GM18519 (cell line): ENCODE results near the gene PLBD2.

Experiments
- ATAC-seq: cut with Tn5 transposase; IDR thresholded peaks from one replicate; pipeline ENCODE4 v1.9.1; 2021; ENCODE audit warnings: mild to moderate bottlenecking, moderate library complexity; ENCODE audit not compliant: unreplicated experiment, low FRiP score

The PLBD2 gene

DNA sequence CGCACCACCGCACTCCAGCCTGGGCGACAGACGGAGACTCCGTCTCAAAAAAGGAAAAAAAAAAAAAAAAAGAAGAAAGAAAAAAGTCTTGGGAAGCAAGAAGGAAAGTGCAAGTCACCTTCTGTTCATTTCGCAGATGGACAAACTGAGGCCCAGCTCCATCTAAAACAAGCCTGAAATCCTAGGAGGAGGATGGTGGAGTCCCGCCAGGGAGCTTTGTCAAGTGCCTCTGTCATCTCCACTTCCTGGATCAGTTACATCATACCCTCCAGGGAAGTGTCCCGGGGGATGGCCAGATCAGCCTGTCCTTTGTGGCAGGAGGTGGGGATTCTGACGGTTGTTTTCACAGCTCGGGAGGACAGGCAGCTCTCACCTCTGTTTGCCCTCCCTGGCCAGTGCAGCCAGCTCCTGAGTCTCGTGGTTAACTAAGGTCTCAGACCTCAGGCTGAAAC, 55.1 kb downstream of the PLBD2 start:
- ATAC-seq = no peak

DNA sequence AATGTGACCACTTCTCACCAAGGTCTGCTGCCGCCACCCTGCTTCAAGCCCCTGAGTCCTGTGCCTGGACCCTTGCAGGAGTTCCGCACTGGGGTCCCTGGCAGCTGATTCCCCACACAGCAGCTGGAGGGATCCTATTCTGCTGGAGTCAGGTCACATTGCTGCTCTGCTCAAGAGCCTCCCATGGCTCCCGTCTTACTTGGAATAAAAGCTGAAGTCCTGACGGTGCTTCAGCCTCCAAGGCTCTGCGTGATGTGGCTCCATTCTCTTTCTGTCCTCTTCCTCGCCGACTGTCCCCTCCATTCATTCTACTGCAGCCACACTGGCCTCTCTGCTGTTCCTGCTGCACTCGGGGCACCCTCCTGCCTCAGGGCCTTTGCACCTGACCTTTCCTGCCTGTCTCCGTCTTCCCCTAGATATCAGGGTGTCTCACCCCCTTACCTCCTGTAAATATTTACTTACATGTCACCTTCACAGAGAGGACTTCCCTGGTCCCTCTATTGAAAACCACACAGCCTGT, 56.2 kb downstream of the PLBD2 start:
- no peak for ATAC-seq

DNA sequence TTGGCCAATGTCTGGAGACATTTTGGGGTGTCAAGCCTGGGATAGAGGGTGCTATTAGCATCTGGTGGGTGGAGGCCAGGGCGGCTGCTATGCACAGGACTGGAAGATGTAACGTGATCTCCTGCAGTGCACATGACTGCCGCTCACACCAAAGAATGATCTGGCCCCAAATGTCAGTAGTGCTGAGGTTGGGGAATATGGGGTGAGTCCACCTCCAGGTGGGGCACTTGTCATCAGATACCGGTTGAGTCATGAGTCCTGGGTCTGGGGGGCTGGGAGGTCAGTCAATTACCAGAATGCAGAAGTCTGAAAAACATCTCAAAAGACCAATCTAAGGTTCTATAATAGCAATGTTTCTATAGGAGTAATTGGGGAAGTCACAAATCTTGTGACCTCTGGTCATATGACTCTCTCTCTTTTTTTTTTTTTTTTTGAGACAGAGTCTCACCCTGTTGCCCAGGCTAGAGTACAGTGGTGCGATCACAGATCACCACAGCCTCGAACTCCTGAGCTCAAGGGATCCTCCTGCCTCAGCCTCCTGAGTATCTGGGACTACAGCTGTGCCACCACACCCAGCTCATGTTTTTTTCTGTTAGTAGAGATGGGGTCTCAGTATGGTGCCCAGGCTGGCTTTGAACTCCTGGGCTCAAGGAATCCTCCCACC, 57.8 kb downstream of the PLBD2 start:
- no peak for ATAC-seq

DNA sequence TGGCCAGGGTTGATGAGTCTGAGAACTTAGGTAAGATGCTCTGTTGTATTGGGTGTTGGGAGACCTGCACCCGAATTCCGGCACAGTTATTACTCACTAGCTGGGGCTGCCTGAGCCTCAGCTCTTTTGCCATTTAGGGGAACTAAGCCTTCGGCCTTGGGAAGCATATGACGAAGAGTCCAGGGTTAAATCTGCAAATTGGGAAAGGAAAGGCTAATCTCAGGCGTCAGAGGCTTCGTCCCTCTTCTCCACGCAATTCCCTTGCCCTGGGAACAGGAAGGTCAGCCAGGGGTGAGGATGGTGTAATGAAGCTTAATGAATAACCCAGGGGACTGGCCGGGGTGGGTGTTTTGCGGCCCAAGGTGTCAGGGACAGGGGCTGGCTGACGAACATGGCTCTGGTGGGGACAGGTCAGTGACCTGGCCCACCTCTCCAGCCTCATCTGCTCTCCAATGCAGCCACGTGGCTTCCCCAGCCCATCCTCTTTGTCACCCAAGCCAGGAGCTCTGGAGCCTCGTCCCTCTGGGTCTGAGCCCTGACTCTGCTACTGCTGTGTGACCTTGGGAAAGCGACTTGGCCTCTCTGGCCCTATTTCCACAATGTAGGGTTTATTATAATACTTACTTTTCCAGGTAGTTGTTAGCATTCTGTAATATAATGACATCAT, 60.0 kb downstream of the PLBD2 start:
- ATAC-seq = no peak

DNA sequence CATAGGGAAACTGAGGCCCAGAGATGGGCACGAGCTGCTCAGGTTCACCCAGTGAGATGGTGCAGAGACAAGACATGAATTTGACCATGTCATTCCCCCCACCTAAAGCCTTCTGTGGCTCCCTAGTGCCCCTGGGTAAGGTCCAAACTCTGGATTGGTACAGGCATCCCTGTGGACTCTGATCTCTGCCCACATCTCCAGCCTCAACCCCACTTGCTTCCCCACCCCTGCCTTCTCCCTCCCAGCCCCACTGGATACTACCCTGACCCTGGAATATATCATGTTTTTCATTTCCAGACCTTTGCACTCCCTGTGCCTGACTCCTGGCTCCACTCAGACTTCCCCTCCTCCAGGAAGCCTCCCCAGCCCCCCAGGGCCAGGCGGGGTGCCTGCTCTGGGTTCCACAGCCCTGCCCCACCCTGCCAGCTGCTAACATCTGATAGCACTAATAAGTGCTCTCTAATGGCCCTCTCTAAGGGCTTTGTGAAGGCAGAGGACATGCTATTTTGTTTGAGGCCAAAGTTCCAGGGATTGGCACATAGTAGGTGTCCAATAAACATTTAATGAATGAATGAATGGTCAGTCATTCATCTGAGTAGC, 62.7 kb downstream of the PLBD2 start:
- no peak for ATAC-seq

DNA sequence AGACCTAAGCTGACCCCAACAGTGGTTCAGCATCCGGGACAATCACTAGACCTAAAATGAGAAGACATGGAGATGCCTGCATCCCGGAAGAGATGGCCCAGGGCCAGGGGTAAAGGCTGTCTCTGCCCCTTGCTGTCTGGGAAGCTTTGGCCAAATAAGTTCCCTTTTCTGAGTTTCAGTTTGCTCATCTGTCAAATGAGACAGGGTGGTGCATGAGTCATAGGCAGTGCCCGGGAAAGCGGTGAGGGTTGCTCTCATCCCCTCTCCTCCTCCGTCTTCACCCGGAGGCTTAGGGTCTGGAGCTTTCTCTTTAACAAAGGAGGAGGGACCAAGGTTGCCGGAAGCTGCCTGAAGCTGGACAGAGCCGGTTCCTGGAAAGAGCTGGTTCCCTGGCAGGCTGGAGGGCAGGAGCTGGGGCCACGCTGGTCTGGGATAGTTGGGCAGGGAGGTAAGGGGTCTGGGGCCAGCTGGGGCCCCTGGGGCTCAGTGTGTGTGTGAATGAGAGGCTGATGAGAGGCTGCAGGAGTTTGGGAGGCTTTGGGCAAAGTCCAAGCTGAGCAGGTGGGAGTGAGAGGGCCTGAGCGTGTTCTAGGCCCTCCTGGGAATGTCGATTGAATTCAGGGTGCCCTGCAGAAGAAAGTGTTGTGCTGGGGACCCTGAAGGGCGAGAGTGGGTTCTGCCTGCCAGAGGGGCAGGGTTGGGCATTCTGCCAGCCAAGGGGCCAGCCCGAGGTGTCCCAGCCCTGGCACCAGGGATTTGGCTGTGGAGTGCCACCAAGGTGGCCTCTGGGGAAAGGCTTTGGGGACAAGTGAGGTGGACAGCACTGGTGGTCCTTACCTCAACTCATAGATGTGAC, 63.9 kb downstream of the PLBD2 start, which contains the start of gene SDSL:
SDSL (plus strand) TSS at position 351 of the 856 bp plus-strand sequence. CDS start 5,603 bp downstream, outside the sequence.
- ATAC-seq = peak; percentile 82

DNA sequence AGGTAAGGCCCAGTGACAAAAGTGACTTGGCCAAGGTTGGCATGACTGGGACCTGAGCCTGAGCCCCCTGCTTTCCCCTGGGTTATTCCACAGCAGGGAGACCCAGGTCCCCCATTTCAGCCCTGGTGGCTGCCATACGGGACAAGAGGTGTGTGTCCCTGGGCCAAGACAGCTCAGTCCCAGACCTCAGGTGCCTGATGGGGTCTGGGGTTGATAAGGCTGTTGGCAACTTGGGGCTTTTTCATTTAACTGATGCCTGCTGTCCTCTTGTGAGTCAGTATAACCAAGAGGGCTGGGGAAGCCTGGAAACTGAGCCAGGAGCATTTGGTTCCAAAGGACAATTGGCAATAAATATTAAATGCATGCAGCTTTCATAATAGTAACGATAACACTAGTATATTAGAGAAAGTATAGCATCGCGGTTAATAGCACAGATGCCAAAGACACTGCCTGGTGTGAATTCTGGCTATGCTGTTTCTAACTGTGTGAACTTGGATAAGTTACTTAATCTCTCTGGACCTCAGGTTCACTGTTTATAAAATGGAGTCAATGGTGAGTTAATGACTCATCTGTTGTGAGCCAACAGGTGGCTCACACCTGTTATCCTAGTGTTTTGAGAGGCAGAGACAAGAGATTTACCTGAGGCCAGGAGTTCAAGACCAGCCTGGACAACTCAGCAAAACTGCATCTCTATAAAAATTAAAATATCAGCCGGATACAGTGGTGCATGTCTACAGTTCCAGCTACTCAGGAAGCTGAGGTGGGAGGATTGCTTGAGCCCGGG, 64.7 kb downstream of the PLBD2 start:
- ATAC-seq = no peak

DNA sequence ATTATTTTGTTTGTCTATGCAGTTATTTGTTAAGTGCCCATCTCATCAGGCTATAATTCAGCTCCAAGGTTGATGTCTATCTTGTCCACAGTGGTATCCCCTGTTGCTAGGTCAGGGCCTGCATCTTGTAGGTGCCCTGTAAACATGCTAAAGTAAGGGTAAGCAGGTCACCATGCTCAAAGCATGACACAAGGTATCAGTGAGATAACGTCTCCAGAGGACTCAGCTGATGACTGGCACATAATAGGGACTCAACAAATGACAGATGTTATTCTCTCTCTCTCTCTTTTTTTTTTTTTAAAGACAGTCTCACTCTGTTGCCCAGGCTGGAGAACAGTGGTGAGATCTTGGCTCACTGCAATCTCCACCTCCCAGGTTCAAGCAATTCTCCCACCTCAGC, 66.1 kb downstream of the PLBD2 start:
- ATAC-seq = no peak

DNA sequence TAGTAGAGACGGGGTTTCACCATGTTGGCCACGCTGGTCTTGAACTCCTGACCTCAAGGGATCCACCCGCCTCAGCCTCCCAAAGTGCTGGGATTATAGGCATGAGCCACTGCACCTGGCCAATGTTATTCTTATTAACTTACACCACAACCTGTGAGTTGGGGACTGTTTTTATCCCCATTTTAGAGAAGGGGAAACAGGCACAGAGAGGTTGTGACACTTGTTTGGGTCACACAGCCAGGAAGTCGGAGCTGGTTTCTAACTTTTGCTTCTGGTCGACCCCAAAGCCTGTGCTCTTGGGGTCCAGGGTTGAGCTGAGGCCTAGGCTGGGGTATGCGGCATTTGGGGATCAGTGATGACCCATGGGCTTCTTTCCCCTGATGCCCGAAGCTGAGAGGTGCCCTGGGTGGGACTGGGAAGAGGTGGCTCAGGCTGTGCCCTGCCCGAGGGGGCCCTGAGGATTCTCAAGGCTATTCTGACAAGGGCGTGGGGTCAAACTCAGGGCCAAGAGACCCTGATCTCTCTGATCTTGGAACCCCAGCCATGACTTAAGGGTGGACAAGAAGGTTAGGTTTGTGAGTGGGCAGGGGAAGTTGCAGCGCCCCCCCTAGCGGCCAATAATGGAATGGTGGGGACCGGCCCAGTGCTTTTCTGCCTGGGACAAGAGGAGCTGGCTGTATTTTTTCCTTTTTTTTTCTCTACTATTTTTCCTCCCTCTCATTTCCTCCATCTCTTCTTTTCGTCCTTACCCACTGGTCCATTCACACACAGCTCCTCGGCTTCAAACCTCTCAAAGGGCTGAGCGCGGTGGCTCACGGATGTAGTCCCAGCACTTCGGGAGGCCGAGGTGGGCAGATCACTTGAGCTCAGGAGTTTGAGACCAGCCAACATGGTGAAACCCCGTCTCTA, 66.8 kb downstream of the PLBD2 start:
- ATAC-seq = no peak

DNA sequence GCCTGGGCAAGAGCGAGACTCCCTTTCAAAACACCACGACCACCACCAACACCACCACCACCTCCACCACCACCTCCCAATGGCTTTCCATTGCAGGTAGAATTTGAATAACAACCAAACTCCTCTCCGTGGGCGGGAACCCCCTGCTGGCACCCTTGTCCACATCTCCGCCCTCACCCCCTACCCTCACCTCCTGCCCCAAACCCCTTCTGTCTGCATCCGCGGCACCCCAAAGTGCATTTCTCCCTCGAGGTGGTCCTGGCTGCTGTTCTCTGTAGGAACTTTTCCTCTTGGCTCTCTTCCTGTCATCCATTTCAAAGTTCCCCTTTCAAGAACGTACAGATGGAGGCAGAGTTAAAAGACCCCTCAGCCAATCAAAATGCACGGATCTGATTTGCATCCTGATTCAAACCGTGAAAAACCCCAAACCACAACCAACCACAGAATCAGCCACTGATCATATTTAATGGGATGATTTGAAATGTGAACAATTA, 67.6 kb downstream of the PLBD2 start:
- no peak for ATAC-seq

DNA sequence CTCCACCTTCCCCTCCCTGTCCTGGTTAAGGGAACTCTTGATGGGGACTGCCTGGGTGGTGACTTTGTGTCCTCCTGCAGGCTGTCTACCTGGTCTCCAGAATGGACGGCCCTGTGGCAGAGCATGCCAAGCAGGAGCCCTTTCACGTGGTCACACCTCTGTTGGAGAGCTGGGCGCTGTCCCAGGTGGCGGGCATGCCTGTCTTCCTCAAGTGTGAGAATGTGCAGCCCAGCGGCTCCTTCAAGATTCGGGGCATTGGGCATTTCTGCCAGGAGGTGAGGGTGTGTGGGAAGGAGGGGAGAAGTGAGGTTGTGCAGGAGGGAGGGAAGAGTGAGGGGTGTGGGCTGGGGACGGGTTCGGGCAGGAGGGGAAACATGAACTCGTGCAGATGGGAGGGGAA, 69.5 kb downstream of the PLBD2 start:
- ATAC-seq = no peak

DNA sequence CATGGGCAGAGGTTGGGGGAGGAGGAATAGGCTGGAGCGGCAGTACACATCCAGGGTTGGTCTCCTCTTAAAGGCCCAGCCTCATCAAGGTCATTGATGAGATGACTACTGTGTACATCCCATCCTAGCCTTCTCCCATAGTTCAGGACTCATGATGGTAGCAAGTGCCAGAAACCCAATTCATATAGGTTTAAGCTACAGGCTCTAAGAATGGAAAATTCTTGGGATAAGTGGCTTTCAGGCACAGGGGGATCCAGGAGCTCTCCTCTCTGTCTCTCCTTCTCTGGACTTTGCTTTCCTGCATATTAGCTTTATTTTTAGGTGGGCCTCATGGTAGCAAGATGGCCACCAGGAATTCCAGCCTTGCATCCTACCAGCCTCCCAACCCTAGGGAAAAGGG, 70.1 kb downstream of the PLBD2 start:
- ATAC-seq = no peak

DNA sequence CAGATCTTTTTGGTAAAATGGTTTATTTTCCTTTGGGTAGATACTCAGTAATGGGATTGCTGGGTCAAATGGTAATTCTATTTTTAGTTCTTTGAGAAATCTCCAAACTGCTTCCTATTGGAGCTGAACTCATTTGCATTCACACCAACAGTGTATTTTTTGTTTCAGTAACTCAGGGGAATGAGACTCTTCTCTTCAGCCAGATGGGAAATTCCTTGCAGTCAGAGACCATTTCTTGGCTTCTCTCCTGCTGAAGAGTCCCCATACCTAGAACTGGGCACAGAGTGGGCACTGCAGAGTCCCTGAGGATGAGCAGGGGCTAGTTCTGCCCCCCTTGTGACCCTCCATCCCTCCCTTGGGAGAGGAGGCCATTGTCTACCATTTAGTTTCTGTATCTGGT, 74.6 kb downstream of the PLBD2 start:
- no peak for ATAC-seq

DNA sequence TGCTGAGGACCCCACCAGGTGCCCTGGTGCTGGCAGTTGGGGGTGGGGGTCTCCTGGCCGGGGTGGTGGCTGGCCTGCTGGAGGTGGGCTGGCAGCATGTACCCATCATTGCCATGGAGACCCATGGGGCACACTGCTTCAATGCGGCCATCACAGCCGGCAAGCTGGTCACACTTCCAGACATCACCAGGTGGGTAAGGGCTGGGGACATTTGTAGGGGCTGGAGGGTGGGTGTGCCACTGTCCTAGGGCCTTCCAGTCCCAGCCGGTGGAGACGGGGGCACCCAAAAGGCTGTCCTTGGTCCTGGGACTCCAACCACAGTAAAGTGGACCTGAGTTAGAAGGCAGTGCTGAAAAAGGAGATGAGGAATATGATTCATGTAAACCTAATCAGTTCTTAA, 77.0 kb downstream of the PLBD2 start:
- ATAC-seq = no peak

DNA sequence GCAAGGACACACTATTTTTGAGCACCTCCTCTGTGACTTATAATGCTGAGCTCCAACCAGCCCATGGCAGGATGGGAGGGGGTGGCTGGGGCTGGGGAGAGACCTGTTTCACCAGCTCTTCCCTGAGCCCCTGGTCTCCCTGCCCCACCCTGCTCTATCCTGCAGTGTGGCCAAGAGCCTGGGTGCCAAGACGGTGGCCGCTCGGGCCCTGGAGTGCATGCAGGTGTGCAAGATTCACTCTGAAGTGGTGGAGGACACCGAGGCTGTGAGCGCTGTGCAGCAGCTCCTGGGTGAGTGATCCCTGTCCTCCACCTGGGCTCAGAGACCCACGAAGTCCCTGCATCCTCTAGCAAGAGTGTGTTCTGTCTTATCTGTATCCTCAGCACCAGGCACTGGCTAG, 78.2 kb downstream of the PLBD2 start:
- ATAC-seq = no peak

DNA sequence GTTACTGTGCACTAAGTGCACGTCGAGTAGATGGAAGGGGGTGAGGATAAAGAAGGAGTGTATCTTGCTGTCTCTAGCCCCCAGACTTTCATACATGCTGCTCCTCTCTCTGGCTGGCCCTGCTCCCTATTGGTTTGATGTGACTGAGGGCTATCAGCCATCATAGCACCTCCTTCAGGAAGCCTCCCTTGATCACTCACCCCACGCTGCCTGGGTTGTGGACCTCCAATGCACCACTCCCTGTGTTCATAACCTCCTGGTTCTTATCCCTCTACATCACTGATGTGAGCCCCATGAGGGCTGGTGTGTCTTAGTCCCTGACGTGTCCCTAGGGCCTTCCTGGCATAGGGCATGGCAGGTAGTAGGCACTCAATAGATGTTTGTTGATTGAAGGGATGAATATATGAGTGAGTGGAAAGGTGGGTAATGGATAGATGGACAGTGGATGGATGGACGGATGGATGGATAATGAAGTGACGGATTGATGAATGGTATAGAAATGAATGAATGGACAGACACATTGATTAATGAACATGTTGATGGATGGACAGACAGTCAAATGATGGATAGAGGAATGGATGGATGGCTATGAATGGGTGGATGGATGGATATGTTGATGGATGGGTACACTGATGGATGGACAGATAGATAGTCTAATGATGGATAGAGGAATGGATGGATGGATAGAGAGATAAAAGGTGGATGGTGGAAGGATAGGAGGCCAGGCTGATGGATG, 78.8 kb downstream of the PLBD2 start:
- no peak for ATAC-seq

DNA sequence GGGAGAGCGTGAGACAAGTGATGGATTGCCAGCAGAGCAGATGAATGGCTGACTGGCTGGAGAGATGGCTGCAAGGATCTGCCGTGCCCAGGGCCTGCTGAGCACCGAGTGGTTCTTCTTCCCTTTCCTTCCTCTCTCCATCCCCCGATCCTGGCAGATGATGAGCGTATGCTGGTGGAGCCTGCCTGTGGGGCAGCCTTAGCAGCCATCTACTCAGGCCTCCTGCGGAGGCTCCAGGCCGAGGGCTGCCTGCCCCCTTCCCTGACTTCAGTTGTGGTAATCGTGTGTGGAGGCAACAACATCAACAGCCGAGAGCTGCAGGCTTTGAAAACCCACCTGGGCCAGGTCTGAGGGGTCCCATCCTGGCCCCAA, 79.3 kb downstream of the PLBD2 start:
- no peak for ATAC-seq
